OCI-LY7 (cell line): ENCODE data around the gene METTL21C. TPM values are rescaled to one million over a fixed set of nuclear protein-coding genes. Genes with fewer than 3 reads are reported as not detected.

Experiments
- BruUV-seq: library from RNA; stranded (reverse); fragments of 400-500 nt; replicated peaks from 2 replicates; lab custom pipeline; 2021; lab: Mats Ljungman, UMichigan
- CTCF ChIA-PET: fragments of 300-600 bp; sonication (Branson Sonifier 250); formaldehyde crosslinking; loops from one replicate; lab custom pipeline; 2022; ENCODE audit warnings: antibody characterized with exemption; ENCODE audit not compliant: unreplicated experiment; lab: Charles Lee
- POLR2A ChIA-PET: fragments of 300-600 bp; sonication (Branson Sonifier 250); formaldehyde crosslinking; loops from one replicate; lab custom pipeline; 2022; ENCODE audit warnings: antibody characterized with exemption; lab: Charles Lee
- DNase-seq: peaks from one replicate; pipeline ENCODE4 v3.0.0-alpha.2; 2015; ENCODE audit warnings: low spot score
- H2AFZ ChIP-seq: fragments of 200-600 bp; sonication (generic), shearing (Covaris generic); 2 replicates; pipeline ENCODE4 v1.6.1; 2014; ENCODE audit warnings: mild to moderate bottlenecking, antibody characterized with exemption, low read length, moderate library complexity
- H3K27ac ChIP-seq: fragments of 200-600 bp; sonication (generic); 2 replicates; pipeline ENCODE4 v1.5.1; 2014; ENCODE audit warnings: mixed run types, low read depth, mild to moderate bottlenecking, moderate library complexity, low read length, inconsistent platforms; ENCODE audit not compliant: poor library complexity, severe bottlenecking
- H3K36me3 ChIP-seq: fragments of 200-600 bp; sonication (generic); 2 replicates; pipeline ENCODE4 v1.6.1; 2014; ENCODE audit warnings: mild to moderate bottlenecking, antibody characterized with exemption, low read length, moderate library complexity, mixed read lengths; ENCODE audit not compliant: insufficient read depth
- H3K4me1 ChIP-seq: fragments of 200-600 bp; sonication (generic); 2 replicates; pipeline ENCODE4 v1.5.1; 2014; ENCODE audit warnings: mild to moderate bottlenecking, low read length; ENCODE audit not compliant: insufficient read depth, poor library complexity, severe bottlenecking
- H3K4me2 ChIP-seq: fragments of 200-600 bp; sonication (generic); 2 replicates; pipeline ENCODE4 v1.6.1; 2014; ENCODE audit warnings: mild to moderate bottlenecking, low read length
- H3K4me3 ChIP-seq: fragments of 200-600 bp; sonication (generic); 2 replicates; pipeline ENCODE4 v1.5.1; 2014; ENCODE audit warnings: mild to moderate bottlenecking, low read depth, low read length; ENCODE audit not compliant: poor library complexity, severe bottlenecking
- H3K79me2 ChIP-seq: fragments of 200-600 bp; sonication (generic); 2 replicates; pipeline ENCODE4 v1.6.1; 2016; ENCODE audit warnings: low read depth, mild to moderate bottlenecking, low read length, moderate library complexity, mixed read lengths; ENCODE audit not compliant: insufficient read depth
- H3K9me2 ChIP-seq: fragments of 200-600 bp; sonication (generic); 2 replicates; pipeline ENCODE4 v1.6.1; 2016; ENCODE audit warnings: mild to moderate bottlenecking, low read length, mixed read lengths; ENCODE audit not compliant: insufficient read depth
- H3K9me3 ChIP-seq: fragments of 200-600 bp; sonication (generic); 2 replicates; pipeline ENCODE4 v1.6.1; 2014; ENCODE audit warnings: mild to moderate bottlenecking, mixed run types, low read length, mixed read lengths
- H4K20me1 ChIP-seq: fragments of 200-600 bp; sonication (generic); 2 replicates; pipeline ENCODE4 v1.6.1; 2014; ENCODE audit warnings: mild to moderate bottlenecking, antibody characterized with exemption, low read length, moderate library complexity, mixed read lengths; ENCODE audit not compliant: insufficient read depth
- CTCF ChIP-seq: fragments of 200-600 bp; sonication (generic); conservative IDR thresholded peaks from 2 replicates; pipeline ENCODE4 v1.5.1; 2014; ENCODE audit warnings: mild to moderate bottlenecking, antibody characterized with exemption, low read length, moderate library complexity, mixed read lengths
- EZH2phosphoT487 ChIP-seq: fragments of 200-600 bp; sonication (generic); IDR thresholded peaks from 2 replicates; pipeline ENCODE4 v1.6.1; 2018; ENCODE audit warnings: low read depth, borderline replicate concordance, mild to moderate bottlenecking, mixed run types, antibody characterized with exemption, low read length, moderate library complexity, mixed read lengths
- intact Hi-C: fragments of 100-400 bp; cut with micrococcal nuclease; formaldehyde crosslinking; loops from one replicate; pipeline ENCODE4 v1.10.0; 2022; ENCODE audit not compliant: unreplicated experiment
- total RNA-seq, 2 experiments: library from RNA; depleted of rRNA in 1 of 2; stranded (reverse); fragments of >200 nt in 1 of 2; shearing (Covaris generic) in 1 of 2; gene quantifications; 2 replicates each; pipeline ENCODE4 v1.2.3, GENCODE V29; 2014 to 2022

Gene METTL21C
- total RNA-seq, 2 experiments from 2014 or later, result not detected

DNA sequence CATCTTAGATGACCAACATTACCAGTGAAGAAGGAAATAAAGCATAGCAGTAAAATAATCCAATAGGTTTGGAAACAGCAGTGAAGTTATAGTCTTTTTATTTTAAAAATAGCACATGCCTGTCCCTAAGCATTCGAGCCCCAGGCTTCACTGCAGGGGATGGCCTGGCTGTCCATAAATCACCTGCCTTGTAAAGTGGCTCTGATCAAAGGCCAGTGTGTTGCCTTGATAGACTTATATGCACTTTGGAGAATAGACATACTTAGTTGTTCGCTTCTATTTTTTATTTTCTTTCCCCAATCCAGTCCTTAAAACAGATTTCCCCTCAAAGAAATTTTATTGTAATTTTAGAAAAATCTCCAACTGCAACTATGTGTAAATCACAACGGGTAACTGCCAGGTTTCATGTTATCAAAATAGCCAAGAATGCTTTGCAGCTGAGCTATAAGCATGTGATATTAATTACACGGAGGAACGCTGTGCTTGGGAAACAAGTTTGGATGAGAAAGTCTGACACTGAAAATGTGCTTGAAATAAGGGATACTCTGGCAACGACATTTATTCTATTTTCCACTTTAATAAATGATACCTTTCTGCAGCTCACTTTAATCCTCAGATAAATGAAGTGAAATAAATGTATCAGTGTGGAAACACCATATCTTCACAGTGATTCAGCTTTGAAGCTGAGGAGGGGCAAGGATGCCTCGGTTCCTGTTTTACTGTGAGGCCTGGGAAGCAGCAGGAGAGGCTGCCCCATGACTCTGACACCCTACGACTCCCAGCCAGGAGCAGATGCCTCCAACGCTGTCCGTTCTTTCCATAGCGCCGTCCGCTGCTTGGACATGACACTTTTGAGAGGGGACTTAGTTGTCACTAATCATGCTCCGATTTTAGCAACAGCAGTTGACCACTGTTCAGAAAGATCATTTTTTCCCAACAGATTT is 5.5 kb upstream of the METTL21C start:
- Histone ChIP-seq H3K4me3 (no peak overlapping the region), H3K27ac (no peak overlapping the region), H3K4me2 (no peak overlapping the region), H3K36me3 (no peaks in the 10 kb centered on the region), H3K4me1 (no peaks in the 10 kb centered on the region), H3K79me2 (no peaks in the 10 kb centered on the region), H3K9me2 (no peaks in the 10 kb centered on the region), H3K9me3 (no peaks in the 10 kb centered on the region), H4K20me1 (no peaks in the 10 kb centered on the region), H2AFZ (no peak overlapping the region)
- ChIA-PET CTCF (no interaction called here), POLR2A (no interaction called here)
- DNase-seq, result no peak
- TF ChIP-seq EZH2phosphoT487 (no peak), CTCF (no peak)
- BruUV-seq, result no TSS peak
- intact Hi-C loops, result no loop called here

DNA sequence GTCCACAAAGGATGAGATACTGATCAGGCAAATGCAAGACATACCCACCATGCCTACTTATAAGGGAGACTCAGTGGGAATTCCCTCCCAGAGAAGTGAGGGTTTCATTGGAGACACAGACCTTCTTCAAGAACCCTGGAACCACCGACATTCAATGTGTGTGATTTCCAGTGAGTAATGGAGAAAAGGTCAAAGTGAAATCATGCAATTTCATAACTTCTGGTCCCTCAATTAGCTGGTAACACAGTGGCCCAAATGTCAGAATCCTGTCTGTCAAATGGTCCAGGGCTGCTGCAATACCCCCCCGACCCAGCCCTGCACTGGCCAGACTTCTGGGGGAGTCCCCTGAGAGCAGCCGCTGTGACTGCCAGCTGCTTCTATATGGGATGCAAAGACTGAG is 4.7 kb upstream of the METTL21C start:
- no peaks in the 10 kb centered on the region for H3K9me2 ChIP-seq
- H3K9me3 ChIP-seq, result no peaks in the 10 kb centered on the region
- no peaks in the 10 kb centered on the region for H3K36me3 ChIP-seq
- no peaks in the 10 kb centered on the region for H3K4me1 ChIP-seq
- POLR2A ChIA-PET, result no interaction called here
- TF ChIP-seq EZH2phosphoT487, result no peak
- TF ChIP-seq CTCF, result no peak
- no peak overlapping the region for H3K27ac ChIP-seq
- no peak overlapping the region for H3K4me3 ChIP-seq
- intact Hi-C loops, result no loop called here
- no peak overlapping the region for H2AFZ ChIP-seq
- no peaks in the 10 kb centered on the region for H3K79me2 ChIP-seq
- H4K20me1 ChIP-seq, result no peaks in the 10 kb centered on the region
- CTCF ChIA-PET, result no interaction called here
- BruUV-seq, result no TSS peak
- DNase-seq, result no peak
- no peak overlapping the region for H3K4me2 ChIP-seq

GRCh38 chr13:102698649-102698980 is 3.8 kb upstream of the METTL21C start:
- Histone ChIP-seq H3K27ac (no peak overlapping the region), H3K4me3 (no peak overlapping the region), H3K36me3 (no peaks in the 10 kb centered on the region), H3K4me2 (no peak overlapping the region), H3K79me2 (no peaks in the 10 kb centered on the region), H3K4me1 (no peaks in the 10 kb centered on the region), H3K9me2 (no peaks in the 10 kb centered on the region), H4K20me1 (no peaks in the 10 kb centered on the region), H3K9me3 (no peaks in the 10 kb centered on the region), H2AFZ (no peak overlapping the region)
- intact Hi-C loops, result no loop called here
- no TSS peak for BruUV-seq
- POLR2A ChIA-PET, result no interaction called here
- TF ChIP-seq CTCF, result no peak
- no peak for TF ChIP-seq EZH2phosphoT487
- CTCF ChIA-PET, result no interaction called here
- no peak for DNase-seq
